CD4-positive, CD25-positive, alpha-beta regulatory T cell (primary cell): Measurements from ENCODE around the gene GNMT. TPM values are rescaled to one million over a fixed set of nuclear protein-coding genes. Genes with fewer than 3 reads are reported as not detected.

Experiments
- ATAC-seq, 2 donors: fragments of 150-1000 bp; cut with Tn5 transposase; one replicate each; pipeline ENCODE4 v1.10.0; 2021; ENCODE audit warnings: low read depth in 2 of 2, moderate number of reproducible peaks in 2 of 2, moderate library complexity in 1 of 2
- DNase-seq, 3 donors: peaks; one replicate each; pipeline versions ENCODE4 v3.0.0 to v3.0.0-alpha.2; 2012 to 2022; ENCODE audit warnings: mixed read lengths in 1 of 3
- H3K27ac ChIP-seq: one replicate; pipeline ENCODE4 v1.7.0; 2013; ENCODE audit warnings: mild to moderate bottlenecking, low read length; ENCODE audit not compliant: insufficient read depth, poor library complexity, severe bottlenecking
- H3K27me3 ChIP-seq: one replicate; pipeline ENCODE4 v1.7.0; 2013; ENCODE audit warnings: low read length; ENCODE audit not compliant: control insufficient read depth, insufficient read depth
- H3K36me3 ChIP-seq: one replicate; pipeline ENCODE4 v1.7.0; 2013; ENCODE audit warnings: mild to moderate bottlenecking, low read length, moderate library complexity; ENCODE audit not compliant: control insufficient read depth, insufficient read depth
- H3K4me1 ChIP-seq: 2 replicates; pipeline ENCODE4 v1.7.0; 2013; ENCODE audit warnings: mild to moderate bottlenecking, low read length; ENCODE audit not compliant: insufficient read depth, control insufficient read depth, poor library complexity, severe bottlenecking
- H3K4me3 ChIP-seq: one replicate; pipeline ENCODE4 v1.7.0; 2013; ENCODE audit warnings: low read depth, mild to moderate bottlenecking, low read length, moderate library complexity
- H3K9me3 ChIP-seq, 2 experiments: 1 replicate in 1 of 2; 2 replicates in 1 of 2; pipeline ENCODE4 v1.7.0; 2013; ENCODE audit warnings: low read length in 2 of 2, mild to moderate bottlenecking in 1 of 2, moderate library complexity in 1 of 2; ENCODE audit not compliant: control insufficient read depth in 2 of 2
- H3K27ac Mint-ChIP-seq, 3 donors: one replicate each; pipeline ENCODE4 v1.8.0; 2020 to 2022; ENCODE audit warnings: mild to moderate bottlenecking in 3 of 3, mixed read lengths in 3 of 3, moderate library complexity in 2 of 3
- H3K27me3 Mint-ChIP-seq: one replicate; pipeline ENCODE4 v1.8.0; 2022; ENCODE audit warnings: mild to moderate bottlenecking, mixed read lengths
- H3K36me3 Mint-ChIP-seq: one replicate; pipeline ENCODE4 v1.8.0; 2020; ENCODE audit warnings: mixed read lengths
- H3K4me1 Mint-ChIP-seq, 4 donors: one replicate each; pipeline ENCODE4 v1.8.0; 2020 to 2022; ENCODE audit warnings: mixed read lengths in 4 of 4, mild to moderate bottlenecking in 1 of 4
- H3K4me3 Mint-ChIP-seq, 4 donors: one replicate each; pipeline ENCODE4 v1.8.0; 2020 to 2022; ENCODE audit warnings: mild to moderate bottlenecking in 4 of 4, mixed read lengths in 4 of 4, moderate library complexity in 3 of 4
- H3K9me3 Mint-ChIP-seq, 7 donors: one replicate each; pipeline ENCODE4 v1.8.0; 2020 to 2022; ENCODE audit warnings: mixed read lengths in 7 of 7, mild to moderate bottlenecking in 3 of 7, moderate library complexity in 2 of 7
- polyA plus RNA-seq, 4 donors: library from polyadenylated mRNA; unstranded; fragments of 300-500 nt; fragmentation: Illumina TruSeq; gene quantifications; one replicate each; pipeline ENCODE4 v1.2.3, GENCODE V29; 2021
- total RNA-seq: library from RNA; stranded (reverse); gene quantifications from one replicate; pipeline ENCODE4 v1.2.3, GENCODE V29; 2022

Gene GNMT
- total and polyA plus RNA-seq, 5 donors from 2014 or later = 0.22 to 0.99 TPM; not detected in 3

DNA sequence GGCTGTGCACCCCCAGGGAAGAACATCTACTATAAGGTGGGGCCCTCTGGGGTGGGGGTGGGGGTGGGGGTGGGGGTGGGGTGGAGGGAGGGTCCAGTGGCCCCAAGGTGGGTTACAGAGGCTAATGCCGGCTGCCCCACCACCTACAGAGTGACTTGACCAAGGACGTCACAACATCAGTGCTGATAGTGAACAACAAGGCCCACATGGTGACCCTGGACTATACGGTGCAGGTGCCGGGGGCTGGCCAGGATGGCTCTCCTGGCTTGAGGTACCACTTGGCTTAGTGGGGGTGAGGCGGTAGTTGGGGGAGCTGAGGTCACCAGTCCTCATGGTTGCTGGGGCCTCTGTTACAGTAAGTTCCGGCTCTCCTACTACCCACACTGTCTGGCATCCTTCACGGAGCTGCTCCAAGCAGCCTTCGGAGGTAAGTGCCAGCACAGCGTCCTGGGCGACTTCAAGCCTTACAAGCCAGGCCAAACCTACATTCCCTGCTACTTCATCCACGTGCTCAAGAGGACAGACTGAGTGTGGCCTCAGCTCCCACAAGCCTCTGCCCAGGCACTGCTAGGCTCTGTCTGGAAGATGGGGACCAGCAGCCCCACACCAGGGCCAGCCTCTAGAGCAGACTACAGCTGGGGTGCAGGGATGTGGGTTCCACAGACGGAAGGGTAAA is 2.8 kb downstream of the GNMT start:
- H3K27ac Mint-ChIP-seq = no peak overlapping the region
- no peaks in the 10 kb centered on the region for H3K9me3 Mint-ChIP-seq
- peaks cover 8% of the 10 kb centered on the region for H3K36me3 ChIP-seq
- H3K27me3 ChIP-seq = no peaks in the 10 kb centered on the region
- no peak overlapping the region for H3K4me3 Mint-ChIP-seq
- no peak overlapping the region for H3K4me3 ChIP-seq
- peaks cover 14% of the 10 kb centered on the region for H3K4me1 ChIP-seq
- peaks cover 0 to 18% (median 10%) of the 10 kb centered on the region in 4 donors for H3K4me1 Mint-ChIP-seq
- no peaks in the 10 kb centered on the region for H3K36me3 Mint-ChIP-seq
- H3K9me3 ChIP-seq = no peaks in the 10 kb centered on the region
- H3K27ac ChIP-seq = no peak overlapping the region
- DNase-seq (no peak), ATAC-seq (no peak)
- H3K27me3 Mint-ChIP-seq = no peaks in the 10 kb centered on the region

- H3K36me3 ChIP-seq = peaks cover 9% of the 10 kb centered on the region
- H3K9me3 ChIP-seq = no peaks in the 10 kb centered on the region
- Mint-ChIP-seq H3K4me1 (peaks cover 0 to 18% (median 11%) of the 10 kb centered on the region in 4 donors), H3K4me3 (no peak overlapping the region), H3K27ac (no peak overlapping the region), H3K36me3 (no peaks in the 10 kb centered on the region), H3K9me3 (no peaks in the 10 kb centered on the region), H3K27me3 (no peaks in the 10 kb centered on the region)
- no peaks in the 10 kb centered on the region for H3K27me3 ChIP-seq
- H3K27ac ChIP-seq = no peak overlapping the region
- DNase-seq (peak in 2 of 3 donors; percentile 29 to 59), ATAC-seq (no peak)
- H3K4me1 ChIP-seq = peaks cover 14% of the 10 kb centered on the region
- no peak overlapping the region for H3K4me3 ChIP-seq
These were observed 3.5 kb downstream of the GNMT start for GRCh38 chr6:42963855-42964605.

DNA sequence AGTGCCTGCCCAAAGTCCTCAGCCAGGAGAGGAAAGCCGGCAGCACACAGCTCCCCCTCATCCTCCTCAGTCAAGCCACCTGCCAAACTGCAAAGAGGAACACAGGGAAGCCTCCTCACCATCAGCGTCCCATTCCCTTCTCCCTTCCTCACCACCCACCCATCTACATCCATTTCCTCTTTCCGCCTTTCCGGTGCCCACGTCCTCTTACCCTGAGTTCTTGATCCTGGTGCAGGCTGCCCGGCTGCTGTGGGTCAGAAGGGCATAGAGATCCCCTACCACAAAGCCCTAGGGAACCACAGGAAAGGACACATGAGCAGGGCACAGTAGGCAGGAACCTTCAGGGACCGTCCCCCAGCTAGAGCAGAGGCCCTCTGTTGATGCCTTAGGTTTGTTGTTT is 6.0 kb downstream of the GNMT start:
- Mint-ChIP-seq H3K27me3 (no peaks in the 10 kb centered on the region), H3K36me3 (no peaks in the 10 kb centered on the region), H3K4me3 (no peak overlapping the region), H3K27ac (no peak overlapping the region), H3K4me1 (peaks cover 0 to 9% (median 3%) of the 10 kb centered on the region in 4 donors), H3K9me3 (no peaks in the 10 kb centered on the region)
- Histone ChIP-seq H3K4me1 (no peaks in the 10 kb centered on the region), H3K9me3 (no peaks in the 10 kb centered on the region), H3K4me3 (no peak overlapping the region), H3K27ac (no peak overlapping the region), H3K36me3 (peaks cover 12% of the 10 kb centered on the region), H3K27me3 (no peaks in the 10 kb centered on the region)
- no peak for DNase-seq
- ATAC-seq = no peak

DNA sequence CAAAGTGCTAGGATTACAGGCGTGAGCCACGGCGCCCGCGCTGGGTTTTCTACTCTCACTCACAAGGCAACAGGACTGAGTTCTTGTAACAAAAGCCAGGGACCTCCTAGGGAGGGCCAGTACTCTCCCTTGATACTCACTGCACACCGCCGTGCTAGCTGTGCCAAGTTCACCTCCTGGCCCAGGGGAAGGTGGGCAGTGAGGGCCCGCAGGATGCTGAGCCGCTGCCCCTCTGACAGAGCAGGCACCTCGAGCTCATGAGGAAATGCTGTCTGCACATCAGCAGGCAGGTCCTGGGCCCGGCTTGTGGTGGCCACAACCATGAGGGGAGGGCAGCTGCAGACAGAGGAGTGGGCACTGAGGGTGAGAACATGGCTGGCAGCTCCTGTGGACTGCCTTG is 6.7 kb downstream of the GNMT start:
- H3K27ac Mint-ChIP-seq = no peak overlapping the region
- H3K36me3 ChIP-seq = peaks cover 12% of the 10 kb centered on the region
- ATAC-seq = no peak
- H3K27me3 ChIP-seq = no peaks in the 10 kb centered on the region
- no peaks in the 10 kb centered on the region for H3K9me3 ChIP-seq
- no peak overlapping the region for H3K27ac ChIP-seq
- no peak overlapping the region for H3K4me3 Mint-ChIP-seq
- H3K4me1 Mint-ChIP-seq = peaks cover 0 to 7% (median 3%) of the 10 kb centered on the region in 4 donors
- H3K4me1 ChIP-seq = no peaks in the 10 kb centered on the region
- DNase-seq = no peak
- H3K36me3 Mint-ChIP-seq = no peaks in the 10 kb centered on the region
- no peaks in the 10 kb centered on the region for H3K9me3 Mint-ChIP-seq
- no peaks in the 10 kb centered on the region for H3K27me3 Mint-ChIP-seq
- H3K4me3 ChIP-seq = no peak overlapping the region

DNA sequence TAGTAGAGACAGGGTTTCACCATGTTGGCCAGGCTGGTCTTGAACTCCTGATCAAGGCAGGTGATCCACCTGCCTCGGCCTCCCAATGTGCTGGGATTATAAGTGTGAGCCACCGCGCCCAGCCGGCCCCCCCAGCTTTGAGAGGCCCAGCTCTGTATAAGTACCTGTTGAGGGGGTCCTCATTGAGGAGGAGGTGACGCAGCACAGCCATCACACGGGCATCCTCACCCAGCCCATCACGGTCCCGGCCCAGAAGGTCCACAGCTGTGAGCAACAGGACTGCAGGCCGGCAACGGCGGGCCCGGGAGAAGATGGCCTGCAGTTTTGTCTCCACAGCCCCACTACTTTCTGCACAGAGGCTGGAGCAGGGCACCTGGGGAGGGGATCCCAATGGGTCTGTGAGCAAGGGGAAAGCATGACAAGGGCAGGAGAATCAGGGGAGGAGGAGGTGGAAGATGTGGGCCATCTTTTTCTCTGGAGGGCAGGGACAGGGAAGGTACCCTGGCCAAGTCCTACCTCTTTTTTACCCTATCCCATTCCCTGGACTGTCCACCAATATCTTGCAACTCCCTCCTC is 7.7 kb downstream of the GNMT start:
- H3K9me3 ChIP-seq = no peaks in the 10 kb centered on the region
- no peaks in the 10 kb centered on the region for H3K36me3 Mint-ChIP-seq
- H3K9me3 Mint-ChIP-seq = no peaks in the 10 kb centered on the region
- ATAC-seq (no peak), DNase-seq (no peak)
- H3K4me3 Mint-ChIP-seq = no peak overlapping the region
- H3K36me3 ChIP-seq = peaks cover 12% of the 10 kb centered on the region
- H3K4me1 Mint-ChIP-seq = peaks cover 0 to 7% (median 3%) of the 10 kb centered on the region in 4 donors
- H3K4me3 ChIP-seq = no peak overlapping the region
- no peaks in the 10 kb centered on the region for H3K27me3 ChIP-seq
- H3K27me3 Mint-ChIP-seq = no peaks in the 10 kb centered on the region
- H3K27ac Mint-ChIP-seq = no peak overlapping the region
- H3K4me1 ChIP-seq = no peaks in the 10 kb centered on the region
- no peak overlapping the region for H3K27ac ChIP-seq

GRCh38 chr6:42968783-42969182 is 8.2 kb downstream of the GNMT start:
- no peak overlapping the region for H3K4me3 Mint-ChIP-seq

GRCh38 chr6:42969431-42969830 is 8.9 kb downstream of the GNMT start:
- no peaks in the 10 kb centered on the region for H3K27me3 Mint-ChIP-seq
- DNase-seq = no peak
- no peaks in the 10 kb centered on the region for H3K4me1 ChIP-seq

More at GRCh38 chr6:42968783-42969182, 8.2 kb downstream of the GNMT start:
- H3K27me3 ChIP-seq = no peaks in the 10 kb centered on the region
- Mint-ChIP-seq H3K9me3 (no peaks in the 10 kb centered on the region), H3K36me3 (peaks cover 2% of the 10 kb centered on the region), H3K27ac (no peak overlapping the region), H3K27me3 (no peaks in the 10 kb centered on the region), H3K4me1 (peaks cover 0 to 7% (median 5%) of the 10 kb centered on the region in 4 donors)
- DNase-seq (no peak), ATAC-seq (no peak)
- H3K4me1 ChIP-seq = no peaks in the 10 kb centered on the region
- peaks cover 10% of the 10 kb centered on the region for H3K36me3 ChIP-seq
- no peak overlapping the region for H3K4me3 ChIP-seq
- no peaks in the 10 kb centered on the region for H3K9me3 ChIP-seq
- H3K27ac ChIP-seq = no peak overlapping the region

More at GRCh38 chr6:42969431-42969830, 8.9 kb downstream of the GNMT start:
- Mint-ChIP-seq H3K9me3 (no peaks in the 10 kb centered on the region), H3K36me3 (peaks cover 5% of the 10 kb centered on the region), H3K4me1 (peaks cover 0 to 10% (median 6%) of the 10 kb centered on the region in 4 donors), H3K4me3 (no peak overlapping the region), H3K27ac (no peak overlapping the region)
- ATAC-seq = no peak
- Histone ChIP-seq H3K27ac (no peak overlapping the region), H3K27me3 (no peaks in the 10 kb centered on the region), H3K4me3 (no peak overlapping the region), H3K9me3 (no peaks in the 10 kb centered on the region), H3K36me3 (peaks cover 13% of the 10 kb centered on the region)
